Activated CD8-positive, alpha-beta memory T cell treated with anti-CD3 and anti-CD28 coated beads, Interleukin-2, amount 50 U/mL, for 4 hours (primary cell): Measurements from ENCODE around the gene INPP5J.
"Not testable (repeated sequence)": the region's sequence is repeated elsewhere in the genome, so short reads cannot be mapped to it uniquely, and the experiment has no call there.

Experiments used
- DNase-seq: peaks from one replicate; pipeline ENCODE4 v3.0.0-alpha.2; 2020

The INPP5J gene

DNA sequence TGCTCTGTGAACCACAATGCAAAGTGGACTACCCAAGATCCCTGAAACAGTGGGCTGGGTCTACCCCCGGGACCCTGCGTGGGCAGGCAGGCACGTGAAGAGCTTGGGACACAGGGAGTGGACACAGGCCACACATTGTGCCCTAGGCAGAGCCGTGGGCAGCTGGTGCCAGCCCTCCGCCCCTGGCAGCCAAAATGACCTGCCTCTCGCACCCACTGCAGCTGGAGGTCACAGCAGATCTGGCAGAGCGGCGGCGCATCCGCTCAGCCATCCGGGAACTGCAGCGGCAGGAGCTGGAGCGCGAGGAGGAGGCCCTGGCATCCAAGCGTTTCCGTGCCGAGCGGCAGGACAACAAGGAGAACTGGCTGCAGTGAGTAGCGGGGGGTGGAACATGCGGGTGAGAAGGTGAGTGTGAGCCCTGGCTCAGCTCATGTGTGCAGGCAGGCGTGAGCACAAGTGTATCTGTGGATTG lies 35.0 kb upstream of the INPP5J start:
- DNase-seq: no peak

DNA sequence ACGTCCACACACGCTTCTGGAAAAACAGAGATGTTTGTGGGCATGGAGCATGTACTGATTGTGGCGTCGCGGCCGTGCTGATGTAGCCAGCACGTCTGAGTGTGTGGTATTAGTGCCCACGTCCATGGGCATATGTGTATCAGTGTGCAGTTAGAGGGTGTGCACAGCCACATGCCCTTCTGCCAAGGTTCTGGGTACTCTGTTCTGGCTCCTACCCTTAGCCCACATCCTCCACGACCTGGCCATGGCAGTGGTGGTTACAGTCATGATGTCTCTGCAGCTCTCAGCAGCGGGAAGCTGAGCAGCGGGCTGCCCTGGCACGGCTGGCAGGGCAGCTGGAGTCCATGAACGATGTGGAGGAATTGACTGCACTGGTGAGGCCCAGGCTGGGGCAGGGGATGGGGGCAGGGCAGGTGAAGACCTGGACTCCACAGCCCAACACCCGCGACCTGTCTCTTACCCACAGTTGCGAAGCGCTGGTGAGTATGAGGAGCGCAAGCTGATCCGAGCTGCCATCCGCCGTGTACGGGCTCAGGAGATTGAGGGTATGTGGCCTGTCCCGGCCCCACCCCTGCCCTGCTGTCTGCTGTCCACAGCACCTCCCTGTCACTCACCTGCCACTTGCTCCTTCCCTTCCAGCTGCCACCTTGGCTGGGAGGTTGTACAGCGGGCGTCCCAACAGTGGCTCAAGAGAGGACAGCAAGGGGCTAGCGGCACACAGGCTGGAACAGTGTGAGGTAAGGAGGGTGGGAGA lies 34.4 kb upstream of the INPP5J start:
- no peak for DNase-seq

DNA sequence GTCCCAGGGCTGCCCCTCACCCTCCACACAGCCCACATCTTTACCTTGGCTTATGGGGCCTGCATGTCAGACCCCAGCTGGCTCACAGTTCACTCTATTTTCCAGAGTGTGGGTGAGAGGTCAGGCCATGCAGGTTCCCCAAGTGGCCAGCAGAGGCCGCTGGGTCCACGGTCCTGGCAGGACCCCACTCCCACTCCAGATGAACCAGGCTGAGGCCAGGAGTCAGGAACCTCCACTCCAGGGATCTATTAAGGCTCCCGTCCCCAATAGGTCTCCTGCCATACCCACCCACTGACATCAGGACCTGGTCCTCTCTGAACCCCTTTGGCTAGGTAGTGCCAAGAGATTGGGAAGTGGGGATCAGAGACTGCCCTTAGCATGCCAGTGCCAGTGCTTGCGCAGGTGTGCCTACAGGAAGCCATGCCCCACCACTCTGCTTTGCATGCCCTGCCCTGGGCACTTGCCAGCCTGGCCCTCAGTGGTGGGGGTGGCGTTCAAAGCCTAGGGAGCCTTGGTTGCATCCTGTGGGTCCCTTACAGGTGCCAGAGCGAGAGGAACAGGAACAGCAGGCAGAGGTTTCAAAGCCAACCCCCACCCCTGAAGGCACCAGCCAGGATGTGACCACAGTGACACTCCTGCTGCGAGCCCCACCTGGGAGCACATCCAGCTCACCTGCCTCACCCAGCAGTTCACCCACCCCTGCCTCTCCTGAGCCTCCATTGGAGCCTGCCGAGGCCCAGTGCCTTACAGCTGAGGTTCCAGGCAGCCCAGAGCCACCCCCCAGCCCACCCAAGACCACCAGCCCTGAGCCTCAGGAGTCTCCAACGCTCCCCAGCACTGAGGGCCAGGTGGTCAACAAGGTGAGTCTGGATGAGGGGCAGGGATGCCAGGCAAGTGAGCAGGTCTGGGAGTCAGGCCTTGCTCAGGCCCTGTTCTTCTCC lies 33.3 kb upstream of the INPP5J start:
- no peak for DNase-seq

DNA sequence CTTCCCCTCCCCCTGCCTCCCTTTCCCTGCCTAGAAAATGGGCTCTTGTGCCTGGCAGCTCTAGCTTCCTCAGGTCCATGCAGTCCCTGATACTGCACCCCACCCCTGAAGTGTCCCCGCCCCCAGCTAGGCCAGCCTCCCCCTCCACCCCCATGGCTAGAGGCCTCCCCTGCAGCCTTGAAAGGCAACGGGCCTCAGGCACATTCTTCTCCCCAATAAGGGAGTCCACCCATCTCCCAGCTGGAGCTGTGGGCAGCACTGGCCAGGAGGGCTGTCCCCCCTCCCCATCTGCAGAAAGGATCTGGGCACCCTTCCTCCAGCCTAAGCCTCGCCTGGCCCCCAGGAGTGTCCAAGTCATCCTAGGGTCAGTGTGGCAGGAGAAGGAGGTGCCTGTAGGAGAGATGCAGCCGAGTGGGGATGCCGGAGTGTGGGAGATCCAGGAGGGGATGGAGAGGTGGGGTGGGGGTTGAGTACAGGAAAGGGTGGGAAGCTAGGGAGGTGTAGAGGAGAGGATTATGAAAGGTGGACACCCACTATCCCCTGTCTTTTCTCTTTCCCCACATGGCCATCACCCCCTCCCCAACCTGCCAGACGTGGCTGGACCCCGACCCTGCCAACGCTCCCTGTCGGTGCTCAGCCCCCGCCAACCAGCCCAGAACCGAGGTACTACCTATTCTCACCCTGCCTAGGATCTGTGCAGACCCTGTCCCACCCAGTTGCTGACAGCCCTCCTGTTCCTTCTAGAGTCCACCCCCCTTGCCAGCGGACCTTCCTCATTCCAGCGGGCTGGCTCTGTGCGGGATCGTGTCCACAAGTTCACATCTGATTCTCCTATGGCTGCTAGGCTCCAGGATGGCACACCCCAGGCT lies 32.3 kb upstream of the INPP5J start:
- no peak for DNase-seq

DNA sequence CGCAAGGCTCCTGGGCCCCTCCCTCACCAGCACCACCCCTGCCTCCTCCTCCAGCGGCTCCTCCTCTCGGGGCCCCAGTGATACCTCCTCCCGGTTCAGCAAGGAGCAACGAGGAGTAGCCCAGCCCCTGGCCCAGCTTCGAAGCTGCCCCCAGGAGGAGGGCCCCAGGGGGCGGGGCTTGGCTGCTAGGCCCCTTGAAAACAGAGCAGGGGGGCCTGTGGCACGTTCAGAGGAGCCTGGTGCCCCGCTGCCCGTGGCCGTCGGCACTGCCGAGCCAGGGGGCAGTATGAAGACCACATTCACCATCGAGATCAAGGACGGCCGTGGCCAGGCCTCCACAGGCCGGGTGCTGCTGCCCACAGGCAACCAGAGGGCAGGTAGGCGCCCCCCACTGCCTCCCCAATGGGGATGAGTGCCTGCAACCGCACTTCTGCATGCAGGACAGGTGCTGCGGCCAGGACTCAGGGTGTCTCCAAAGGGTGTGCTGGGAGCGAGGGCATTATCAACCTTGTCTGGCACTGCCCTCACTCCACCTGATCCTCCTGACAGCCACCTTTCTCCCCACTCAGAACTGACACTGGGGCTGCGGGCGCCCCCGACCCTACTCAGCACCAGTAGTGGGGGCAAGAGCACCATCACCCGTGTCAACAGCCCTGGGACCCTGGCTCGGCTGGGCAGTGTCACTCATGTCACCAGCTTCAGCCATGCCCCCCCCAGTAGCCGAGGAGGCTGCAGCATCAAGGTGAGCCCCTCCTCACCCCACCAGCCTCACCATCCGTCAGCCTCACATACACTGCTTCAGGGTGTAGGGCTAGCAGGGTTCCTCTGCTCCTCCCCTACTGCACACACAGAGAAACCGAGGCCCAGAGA lies 31.4 kb upstream of the INPP5J start:
- no peak for DNase-seq

DNA sequence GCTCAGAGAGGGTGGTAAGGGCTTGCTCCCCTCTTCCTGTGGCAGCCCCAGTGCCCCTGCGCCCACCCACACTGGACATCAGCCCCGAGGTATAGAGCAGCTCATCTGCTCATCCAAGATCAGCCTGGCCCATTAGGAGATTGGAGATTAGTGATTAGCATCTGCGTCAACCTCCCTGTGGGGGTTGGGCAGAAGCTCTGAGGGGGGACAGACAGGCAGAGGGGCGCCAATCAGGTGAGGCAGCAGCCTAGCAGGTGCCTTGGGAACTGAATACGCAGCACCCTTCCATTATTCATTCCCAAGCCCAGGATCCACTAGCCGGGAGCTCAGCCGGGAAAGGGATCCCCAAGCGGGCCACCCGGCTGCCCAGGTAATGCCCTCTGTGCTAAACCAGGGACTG lies 30.6 kb upstream of the INPP5J start:
- DNase-seq: no peak

DNA sequence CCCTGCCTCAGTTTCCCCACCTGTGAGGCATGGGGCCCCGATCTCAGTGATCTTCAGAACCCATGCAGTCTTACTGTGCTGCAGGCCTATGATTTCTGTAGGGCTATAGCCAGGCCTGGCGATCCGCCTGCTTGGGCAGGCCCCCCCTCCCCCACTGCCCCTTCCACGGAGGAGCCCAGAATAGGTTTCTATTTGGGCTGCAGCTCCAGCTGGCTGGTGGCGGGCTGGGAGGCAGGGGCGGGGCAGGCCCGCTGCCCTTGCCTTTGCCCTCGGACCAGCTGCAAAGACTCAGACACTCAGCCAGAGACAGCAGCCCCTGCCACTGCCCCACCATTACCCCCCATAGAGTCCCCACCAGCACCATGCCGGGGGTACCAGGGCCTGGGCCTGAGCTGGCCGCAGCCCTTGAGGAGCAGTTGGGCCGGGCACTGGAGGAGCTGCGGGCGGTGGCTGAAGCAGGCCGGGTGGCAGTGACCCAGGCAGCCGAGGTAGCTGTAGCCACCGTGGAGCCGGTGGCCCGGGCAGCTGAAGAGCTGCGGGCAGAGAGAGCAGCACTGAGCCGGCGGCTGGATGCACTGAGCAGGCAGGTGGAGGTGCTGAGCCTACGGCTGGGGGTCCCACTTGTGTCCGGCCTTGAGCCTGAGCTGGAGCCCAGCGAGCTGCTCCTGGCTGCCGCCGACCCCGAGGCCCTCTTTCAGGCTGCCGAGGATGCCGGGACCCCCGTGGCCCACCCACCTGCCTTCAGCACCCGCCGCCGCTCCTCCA lies 29.5 kb upstream of the INPP5J start:
- no peak for DNase-seq

DNA sequence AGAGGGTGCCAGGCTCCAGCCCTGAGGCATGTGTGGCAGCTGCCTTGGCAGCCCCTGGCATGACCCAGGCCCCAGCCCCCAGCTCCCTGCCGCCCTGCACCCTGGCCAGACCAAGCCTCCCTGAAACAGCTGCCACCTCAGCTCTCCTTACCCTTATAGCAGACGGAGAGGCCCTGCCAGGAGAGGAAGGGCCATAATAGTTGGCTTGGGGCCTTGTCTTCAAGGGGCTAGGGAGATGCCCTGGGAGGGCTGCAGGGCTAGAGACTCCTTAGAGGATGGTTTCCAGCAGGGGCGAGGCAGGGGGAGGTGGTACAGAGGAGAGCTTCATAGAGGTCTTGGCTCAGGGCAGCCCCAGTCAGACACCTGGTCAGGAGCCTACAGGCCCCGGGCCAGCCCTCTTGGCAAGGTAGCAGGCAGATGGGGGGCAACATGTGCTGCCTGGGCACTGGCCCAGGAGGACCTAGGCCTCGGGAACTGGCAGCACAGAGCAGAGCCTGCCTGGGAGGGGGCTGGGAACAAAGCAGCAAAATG lies 28.7 kb upstream of the INPP5J start:
- DNase-seq: no peak

DNA sequence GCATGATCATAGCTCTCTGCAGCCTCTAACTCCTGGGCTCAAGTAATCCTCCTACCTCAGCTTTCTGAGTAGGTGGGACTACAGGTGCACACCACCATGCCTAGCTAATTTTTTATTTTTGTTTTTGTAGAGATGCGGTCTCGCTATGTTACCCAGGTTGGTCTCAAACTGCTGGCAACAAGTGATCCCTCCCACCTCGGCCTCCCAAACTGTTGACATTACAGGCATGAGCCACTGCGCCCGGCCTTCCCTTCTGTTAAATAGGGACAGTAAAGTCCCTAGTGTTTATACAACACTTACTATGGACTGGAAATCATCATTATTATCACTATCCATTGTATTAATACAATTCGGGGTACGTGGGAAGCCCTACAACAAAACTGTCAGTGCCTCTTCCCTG lies 28.0 kb upstream of the INPP5J start:
- no peak for DNase-seq

DNA sequence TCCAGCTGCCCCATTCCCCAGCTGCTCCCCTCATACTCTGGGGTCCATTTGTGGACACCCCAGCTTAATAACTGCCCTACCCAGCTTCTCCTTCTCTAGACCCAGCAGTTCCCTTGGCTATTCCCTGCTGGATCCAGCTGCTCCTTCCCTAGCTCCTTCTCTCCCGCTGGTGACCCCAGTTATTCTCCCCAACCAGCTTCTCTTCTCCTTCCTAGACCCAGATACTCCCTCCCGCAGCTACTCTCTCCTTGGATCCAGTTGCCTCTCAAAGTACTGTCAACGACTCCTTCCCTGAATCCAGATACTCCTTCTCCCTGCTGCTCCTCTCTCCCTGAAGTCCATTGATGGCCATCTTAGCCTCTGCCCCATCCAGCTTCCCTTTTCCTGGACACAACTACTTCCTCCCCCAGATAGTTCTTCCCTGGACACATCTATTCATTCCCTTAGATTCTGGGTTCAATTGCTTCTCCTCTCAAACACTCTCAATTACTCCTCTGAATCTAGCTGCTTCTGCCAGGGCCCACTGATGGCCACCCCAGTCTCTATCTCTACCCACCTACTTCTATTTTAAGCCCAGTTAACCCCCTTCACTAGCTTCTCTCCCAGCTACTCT lies 27.0 kb upstream of the INPP5J start:
- DNase-seq: no peak

DNA sequence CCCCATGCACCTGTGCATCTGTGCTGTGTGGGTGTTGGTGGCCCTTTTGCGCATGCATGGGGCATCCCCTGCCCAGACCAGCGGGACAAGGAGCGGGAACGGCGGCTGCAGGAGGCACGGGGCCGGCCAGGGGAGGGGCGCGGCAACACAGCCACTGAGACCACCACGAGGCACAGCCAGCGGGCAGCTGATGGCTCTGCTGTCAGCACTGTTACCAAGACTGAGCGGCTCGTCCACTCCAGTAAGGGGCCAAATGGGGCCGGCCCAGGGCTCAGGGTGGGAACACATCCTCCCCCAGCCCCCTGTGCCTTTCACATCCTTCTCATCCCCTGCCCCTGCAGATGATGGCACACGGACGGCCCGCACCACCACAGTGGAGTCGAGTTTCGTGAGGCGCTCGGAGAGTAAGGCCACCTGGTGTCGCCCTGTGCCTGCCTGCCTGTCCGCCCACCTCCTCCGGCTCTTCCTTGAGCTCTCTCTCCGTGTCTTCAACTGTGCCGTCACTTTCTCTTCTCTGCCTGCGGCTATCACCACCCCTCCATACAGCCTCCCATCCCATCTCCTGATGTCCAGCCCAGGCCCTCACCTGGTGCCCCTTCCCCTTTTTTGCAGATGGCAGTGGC lies 26.0 kb upstream of the INPP5J start:
- DNase-seq: no peak

DNA sequence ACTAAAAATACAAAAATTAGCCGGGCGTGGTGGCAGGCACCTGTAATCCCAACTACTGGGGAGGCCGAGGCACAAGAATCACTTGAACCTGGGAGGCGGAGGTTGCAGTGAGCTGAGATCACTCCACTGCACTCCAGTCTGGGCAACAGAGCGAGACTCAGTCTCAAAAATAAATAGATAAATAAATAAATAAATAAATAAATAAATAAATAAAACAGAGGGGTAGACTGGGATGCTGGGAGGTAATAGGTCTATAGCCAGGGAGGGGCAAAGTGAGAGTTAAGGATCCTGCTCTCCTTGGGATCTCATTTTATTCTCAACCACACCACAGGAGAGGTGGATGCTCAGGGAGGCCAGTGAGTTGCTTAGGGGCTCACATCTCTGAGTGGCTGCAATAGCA lies 25.2 kb upstream of the INPP5J start:
- not testable (repeated sequence) for DNase-seq

DNA sequence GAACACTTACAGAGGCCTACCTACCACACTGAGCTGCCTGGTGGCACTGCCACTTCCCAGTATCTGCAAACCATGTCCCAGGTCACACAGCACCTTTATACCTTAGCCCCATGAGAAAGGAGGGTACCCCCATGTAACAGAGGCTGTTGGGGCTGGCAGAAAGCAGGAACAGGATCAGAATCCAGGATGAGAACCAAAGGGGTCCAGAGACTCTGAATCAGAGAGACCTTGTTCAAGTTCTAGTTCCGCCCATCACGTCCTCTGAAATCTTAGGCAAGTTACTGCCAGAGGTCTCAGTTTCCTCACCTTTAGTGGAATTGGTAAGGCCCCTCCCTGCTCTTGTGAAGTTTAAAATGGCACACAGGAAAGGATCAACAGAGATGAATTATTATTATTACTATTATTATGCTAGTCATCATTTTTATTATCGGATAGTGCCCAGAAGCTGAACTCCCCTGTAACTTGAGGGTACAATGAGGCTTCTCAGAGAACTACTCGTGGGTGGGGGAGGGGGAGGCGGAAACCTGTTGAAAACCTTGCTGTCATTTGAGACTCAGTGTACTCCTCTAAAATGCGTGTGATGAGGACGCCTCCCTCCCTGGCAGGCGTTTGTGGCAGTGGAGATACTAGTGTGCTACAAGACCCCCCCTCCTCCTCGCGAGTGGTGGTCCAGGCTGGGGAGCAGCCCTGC lies 24.7 kb upstream of the INPP5J start:
- DNase-seq: no peak

DNA sequence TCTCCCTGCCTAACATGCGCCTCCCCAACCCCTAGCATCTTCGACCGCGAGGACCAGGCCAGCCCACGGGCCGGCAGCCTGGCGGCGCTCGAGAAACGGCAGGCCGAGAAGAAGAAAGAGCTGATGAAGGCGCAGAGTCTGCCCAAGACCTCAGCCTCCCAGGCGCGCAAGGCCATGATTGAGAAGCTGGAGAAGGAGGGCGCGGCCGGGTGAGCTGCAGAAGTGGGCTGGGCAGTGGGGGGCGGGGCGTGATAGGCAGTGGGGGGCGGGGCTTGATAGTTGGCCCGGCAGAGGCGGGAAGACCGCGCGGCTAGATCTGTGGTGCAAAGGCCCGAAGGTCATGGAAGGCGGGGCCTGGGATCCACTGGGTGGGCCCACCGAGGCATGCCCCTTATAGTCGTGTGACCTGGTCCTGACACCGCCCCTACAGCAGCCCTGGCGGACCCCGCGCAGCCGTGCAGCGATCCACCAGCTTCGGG lies 24.1 kb upstream of the INPP5J start:
- DNase-seq: no peak

DNA sequence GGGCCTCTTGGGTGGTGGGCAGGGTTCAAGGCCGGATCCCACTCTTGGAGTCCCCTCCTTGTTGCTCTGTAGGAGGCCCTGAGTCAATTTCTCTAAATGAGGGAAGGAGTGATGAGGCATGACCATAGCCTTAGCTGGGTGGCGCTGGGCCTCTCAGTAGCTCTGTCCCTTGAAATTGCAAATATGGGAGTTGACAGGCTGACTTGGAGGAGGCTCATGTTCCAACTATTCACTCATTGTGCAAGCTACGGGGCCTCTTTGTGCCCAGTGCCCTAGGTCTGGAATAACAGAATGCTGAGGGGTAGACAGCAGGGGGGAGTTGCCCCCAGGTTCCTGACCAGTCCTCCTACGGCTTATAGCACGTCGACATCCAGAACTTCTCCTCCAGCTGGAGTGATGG lies 23.4 kb upstream of the INPP5J start:
- no peak for DNase-seq

DNA sequence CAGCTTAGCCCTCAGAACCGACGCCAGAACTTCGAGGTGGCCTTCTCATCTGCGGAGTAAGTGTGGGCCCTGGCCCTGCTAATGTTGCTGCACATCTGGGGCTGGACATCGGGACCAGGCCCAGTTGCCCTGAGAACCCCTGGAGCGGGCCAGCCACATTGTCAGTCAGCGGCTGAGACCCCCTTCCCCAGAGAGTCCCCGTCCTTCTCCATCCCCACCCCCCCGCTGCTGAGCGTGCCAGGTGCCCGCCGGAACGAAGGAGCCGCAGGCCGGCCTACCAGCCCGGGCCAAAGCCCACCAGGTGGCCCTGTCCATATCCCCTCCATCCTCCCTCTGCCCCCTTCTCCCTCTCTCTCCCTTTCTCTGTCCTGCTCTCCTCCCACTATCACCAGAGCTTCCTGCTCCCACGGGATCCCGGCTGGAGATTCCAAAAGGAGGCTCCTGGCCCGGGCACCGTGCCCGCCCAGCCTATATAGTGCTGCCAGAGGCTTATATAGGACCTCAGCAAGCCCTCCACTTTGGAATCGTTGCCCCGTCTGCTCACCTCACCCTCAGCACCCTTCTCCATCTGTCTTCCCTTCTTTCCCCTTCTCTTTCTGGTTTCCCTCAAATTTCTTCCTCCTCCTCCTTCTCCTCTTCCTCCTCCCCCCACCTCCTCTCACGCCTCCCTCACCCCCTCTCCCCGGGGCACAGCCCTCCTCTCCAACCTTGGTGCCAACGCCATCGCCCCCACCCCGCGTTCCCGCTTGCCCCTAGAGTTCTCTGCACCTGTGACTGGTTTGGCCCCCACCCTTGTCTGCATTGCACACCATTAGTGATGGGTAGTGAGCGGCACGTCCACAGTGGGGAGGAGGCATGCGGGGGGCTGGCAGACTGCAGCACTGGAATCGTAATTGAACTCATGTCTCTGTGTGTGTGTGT lies 22.7 kb upstream of the INPP5J start:
- DNase-seq: no peak

DNA sequence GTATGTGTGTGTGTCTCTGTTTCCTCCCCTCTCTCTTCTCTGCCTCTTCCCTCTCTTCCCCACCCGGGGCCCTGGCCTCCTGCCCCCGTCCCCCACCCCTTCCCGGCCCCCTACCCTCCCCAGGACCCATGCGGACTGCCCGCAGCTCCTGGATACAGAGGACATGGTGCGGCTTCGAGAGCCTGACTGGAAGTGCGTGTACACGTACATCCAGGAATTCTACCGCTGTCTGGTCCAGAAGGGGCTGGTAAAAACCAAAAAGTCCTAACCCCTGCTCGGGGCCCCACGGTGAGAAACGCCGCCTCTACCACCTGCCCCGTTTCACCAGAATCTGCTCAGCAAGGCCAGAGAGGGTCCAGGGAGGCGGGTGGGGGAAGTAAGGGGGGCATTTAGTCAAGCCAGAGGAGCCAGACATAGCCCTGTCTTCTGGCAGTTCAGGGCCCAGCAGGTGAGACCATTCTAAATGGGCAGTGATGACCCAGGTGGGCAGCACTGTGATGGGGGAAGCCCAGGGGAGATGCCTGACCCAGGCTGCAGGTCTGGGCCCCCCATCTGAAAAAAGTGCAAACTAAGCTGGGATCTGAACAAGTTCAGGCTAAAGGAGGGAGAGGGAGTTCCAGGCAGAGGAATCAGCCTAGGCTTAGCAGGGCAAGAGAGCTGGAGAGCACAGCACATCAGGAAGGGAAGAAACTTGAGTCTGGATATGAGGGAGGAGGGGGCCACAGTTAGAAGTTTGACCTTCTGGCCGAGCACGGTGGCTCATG lies 21.8 kb upstream of the INPP5J start:
- DNase-seq: no peak
